ENCODE data around the gene PRKAR1B. TPM values are rescaled to one million over a fixed set of nuclear protein-coding genes. Genes with fewer than 3 reads are reported as not detected.
A peak's percentile ranks its signal among the peaks of the same experiment; 100 is the strongest.
"Not testable (repeated sequence)": the region's sequence is repeated elsewhere in the genome, so short reads cannot be mapped to it uniquely, and the experiment has no call there.

PRKAR1B gene
- total RNA-seq, 1 donor from 2014 or later: 19.9 TPM

- no peak for DNase-seq (ENCODE audit: low spot score)
Measured at GRCh38 chr7:756928-757560, 30.0 kb upstream of the PRKAR1B start.

GRCh38 chr7:756231-756927, 29.3 kb upstream of the PRKAR1B start:
- DNase-seq (ENCODE audit: low spot score): no peak

- no peak for DNase-seq (ENCODE audit: low spot score)
Measured at GRCh38 chr7:755413-755805, 28.3 kb upstream of the PRKAR1B start.

- DNase-seq (ENCODE audit: low spot score): no peak
Measured at GRCh38 chr7:754531-755412, 27.7 kb upstream of the PRKAR1B start.

- DNase-seq (ENCODE audit: low spot score): no peak
Measured at GRCh38 chr7:753190-753589, 26.1 kb upstream of the PRKAR1B start.

- DNase-seq (ENCODE audit: low spot score): not testable (repeated sequence)
Measured at GRCh38 chr7:752256-752655, 25.2 kb upstream of the PRKAR1B start.

GRCh38 chr7:751826-752225, 24.7 kb upstream of the PRKAR1B start:
- no peak for DNase-seq (ENCODE audit: low spot score)

GRCh38 chr7:750111-750905, 23.2 kb upstream of the PRKAR1B start:
- DNase-seq (ENCODE audit: low spot score): no peak

GRCh38 chr7:749140-749551, 22.1 kb upstream of the PRKAR1B start:
- DNase-seq (ENCODE audit: low spot score): no peak

GRCh38 chr7:748446-748845, 21.4 kb upstream of the PRKAR1B start:
- no peak for DNase-seq (ENCODE audit: low spot score)

GRCh38 chr7:747186-747585, 20.1 kb upstream of the PRKAR1B start:
- DNase-seq (ENCODE audit: low spot score): no peak

- no peak for DNase-seq (ENCODE audit: low spot score)
Measured at GRCh38 chr7:746155-747061, 19.3 kb upstream of the PRKAR1B start.

- no peak for DNase-seq (ENCODE audit: low spot score)
Measured at GRCh38 chr7:745431-746154, 18.5 kb upstream of the PRKAR1B start.

- DNase-seq (ENCODE audit: low spot score): no peak
Measured at GRCh38 chr7:744854-745430, 17.9 kb upstream of the PRKAR1B start.

GRCh38 chr7:744128-744520, 17.0 kb upstream of the PRKAR1B start:
- not testable (repeated sequence) for DNase-seq (ENCODE audit: low spot score)

- DNase-seq (ENCODE audit: low spot score): peak; percentile 68
Measured at GRCh38 chr7:743341-744127, 16.5 kb upstream of the PRKAR1B start.

- DNase-seq (ENCODE audit: low spot score): no peak
Measured at GRCh38 chr7:742791-743190, 15.7 kb upstream of the PRKAR1B start.

- no peak for DNase-seq (ENCODE audit: low spot score)
Measured at GRCh38 chr7:741850-742249, 14.8 kb upstream of the PRKAR1B start.

GRCh38 chr7:741191-741671, 14.2 kb upstream of the PRKAR1B start:
- DNase-seq (ENCODE audit: low spot score): no peak
